GM18507 (cell line): ENCODE results near the gene TMEM184B.

Source experiments
- DNase-seq: peaks from one replicate; pipeline ENCODE4 v3.0.0; 2011; ENCODE audit warnings: low read depth; ENCODE audit not compliant: insufficient read length; ENCODE audit errors: extremely low spot score
- FAIRE-seq: peaks from 2 replicates; lab custom pipeline; 2011; peaks lifted over from hg19 to GRCh38; lab: Jason Lieb, UNC

The TMEM184B gene

DNA sequence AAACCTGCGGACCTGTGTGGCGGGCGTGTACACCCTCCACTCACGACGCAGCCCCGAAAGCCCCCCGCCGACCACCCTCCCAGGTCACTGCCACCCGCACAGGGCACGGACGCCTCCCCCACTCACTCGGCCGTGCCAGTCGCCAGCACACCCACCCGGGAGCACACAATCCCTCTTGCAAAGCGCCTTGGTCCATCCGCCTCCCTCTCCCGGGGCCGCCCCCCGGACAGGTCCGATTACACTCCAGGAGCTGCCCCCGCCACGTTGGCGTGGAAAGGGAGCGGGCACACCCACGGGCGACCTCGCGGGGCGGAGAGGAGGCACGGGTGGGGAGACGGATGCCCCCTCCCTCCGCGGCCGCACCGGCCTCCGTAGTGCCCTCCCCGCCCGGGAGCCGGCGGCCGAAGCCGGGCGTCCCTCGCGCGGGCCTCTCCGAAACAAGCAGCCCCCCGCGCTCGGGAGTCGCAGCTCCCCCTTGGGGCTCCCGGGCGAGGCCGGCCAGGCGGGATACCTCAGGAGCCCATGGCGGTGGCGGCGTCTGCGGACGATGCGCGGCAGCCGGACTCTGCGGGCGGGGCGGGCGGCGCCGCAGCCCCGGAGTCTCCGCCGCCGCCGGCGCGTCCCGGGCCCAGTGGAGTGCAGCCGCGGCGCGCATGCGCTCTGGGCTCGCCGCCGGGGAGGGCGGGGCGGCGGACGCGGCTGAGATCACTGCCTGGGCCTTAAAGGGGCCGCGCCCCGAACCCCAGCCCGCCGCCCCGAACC, at the start of gene TMEM184B:
Gene TMEM184B, minus strand, starts transcription at position 638 of the 762 bp plus-strand sequence. CDS start 25,049 bp downstream, outside the sequence.
- DNase-seq (peak; percentile 87), FAIRE-seq (peak; percentile 66)

DNA sequence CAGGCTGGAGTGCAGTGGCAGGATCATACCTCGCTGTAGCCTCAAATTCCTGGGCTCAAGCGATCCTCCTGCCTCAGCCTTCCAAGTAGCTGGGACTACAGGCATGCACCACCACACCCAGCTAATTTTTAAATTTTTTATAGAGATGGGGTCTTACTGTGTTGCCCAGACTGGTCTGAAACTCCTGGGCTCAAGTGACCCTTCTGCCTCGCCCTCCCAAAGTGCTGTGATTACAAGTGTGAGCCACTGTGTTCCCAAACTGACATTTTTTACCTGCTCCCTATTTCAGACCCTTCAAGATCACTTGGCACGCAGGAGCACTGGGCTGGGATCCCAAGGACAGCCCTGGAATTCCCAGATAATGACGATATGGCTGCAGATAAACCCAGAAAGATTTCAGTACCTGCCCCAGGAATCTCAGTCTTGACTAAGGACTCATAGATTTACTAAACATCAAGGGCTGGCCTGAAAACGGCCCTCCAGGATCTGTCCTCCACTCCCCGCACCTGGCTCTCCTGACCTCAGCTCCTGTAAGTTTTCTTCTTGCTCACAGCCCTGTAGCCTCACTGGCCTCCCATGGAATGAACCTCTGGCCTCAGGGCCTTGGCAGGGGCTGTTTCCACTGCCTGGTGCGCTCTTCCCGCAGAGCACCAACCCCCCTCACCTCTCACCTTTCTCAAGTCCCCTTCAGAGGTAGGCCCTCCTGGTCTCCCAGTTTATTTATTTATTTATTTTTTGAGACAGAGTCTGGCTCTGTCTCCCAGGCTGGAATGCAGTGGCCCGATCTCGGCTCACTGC, 48.0 kb upstream of the TMEM184B start:
- FAIRE-seq (no peak), DNase-seq (no peak)

DNA sequence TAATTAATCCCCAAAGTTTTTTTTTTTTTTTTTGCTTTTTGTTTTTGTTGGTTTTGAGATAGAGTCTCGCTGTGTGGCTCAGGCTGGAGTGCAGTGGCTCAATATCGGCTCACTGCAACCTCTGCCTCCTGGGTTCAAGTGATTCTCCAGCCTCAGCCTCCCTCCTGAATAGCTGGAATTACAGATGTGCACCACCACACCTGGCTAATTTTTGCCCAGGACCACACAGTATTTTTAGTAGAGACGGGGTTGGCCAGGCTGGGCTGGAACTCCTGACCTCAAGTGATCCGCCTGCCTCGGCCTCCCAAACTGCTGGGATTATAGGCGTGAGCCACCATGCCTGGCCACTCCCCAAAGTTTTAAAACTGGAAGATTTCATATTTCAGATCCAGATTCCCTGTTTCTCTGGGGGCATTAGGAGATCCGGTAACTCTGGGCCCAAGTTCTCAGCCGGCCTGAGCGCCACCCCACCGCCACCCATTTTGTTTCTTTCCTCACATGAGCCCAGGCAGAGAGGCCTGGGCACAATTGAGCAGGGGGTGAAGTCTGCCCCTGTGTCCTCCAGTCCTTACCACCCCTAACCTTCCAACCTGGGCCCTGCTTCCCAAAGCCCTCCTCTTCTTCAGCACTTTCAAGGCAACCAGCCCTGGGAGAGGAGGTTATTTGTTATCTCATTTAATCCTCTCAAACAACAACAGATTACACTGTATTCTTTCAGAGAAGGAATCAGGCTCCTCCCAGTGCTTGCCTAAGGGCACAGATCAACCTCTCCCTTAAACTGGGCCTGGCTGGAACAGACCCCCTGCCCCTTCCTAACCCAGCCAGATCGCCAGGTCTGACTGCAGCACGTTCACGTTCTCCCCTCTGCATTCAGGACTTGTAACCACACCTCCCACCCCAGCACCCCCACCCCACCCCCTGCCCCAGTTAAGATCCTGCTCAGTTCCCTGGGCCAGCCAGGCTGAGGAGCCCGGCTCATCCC, 46.3 kb upstream of the TMEM184B start:
- DNase-seq (no peak), FAIRE-seq (no peak)

DNA sequence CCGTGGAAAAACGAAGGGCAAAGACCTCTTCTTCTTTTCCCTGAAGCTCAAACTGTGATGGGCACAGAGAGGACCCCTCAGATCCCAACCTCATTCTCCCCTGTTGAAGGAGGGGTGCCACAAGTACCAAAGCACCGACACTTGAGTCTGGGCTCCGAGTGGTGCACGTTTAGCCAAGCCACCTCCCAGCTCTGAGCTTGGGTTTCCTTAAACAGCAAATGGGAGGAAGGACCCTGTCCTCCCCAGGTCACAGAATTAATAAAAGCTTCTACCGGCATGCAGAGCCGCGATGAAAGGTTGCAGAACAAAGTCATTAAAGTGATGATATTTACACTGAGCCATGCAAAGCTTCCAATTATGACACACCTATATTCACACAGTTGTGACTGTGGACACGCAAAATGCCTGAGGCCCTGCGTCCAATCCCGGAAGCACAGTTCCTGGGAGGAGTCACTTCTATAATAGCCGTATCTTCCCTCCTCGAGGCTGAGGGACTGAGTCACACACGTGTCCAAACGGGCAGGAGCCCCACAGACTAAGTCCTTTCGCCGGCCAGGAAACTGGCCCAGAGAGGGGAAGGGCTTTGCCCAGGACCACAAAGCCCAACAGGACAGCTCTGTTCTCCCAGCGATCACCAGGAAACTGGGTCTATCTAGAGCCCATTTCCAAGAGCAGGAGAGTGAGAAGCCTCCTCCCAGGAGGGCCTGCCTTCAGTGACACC, 45.3 kb upstream of the TMEM184B start:
- FAIRE-seq, result no peak
- DNase-seq, result no peak

DNA sequence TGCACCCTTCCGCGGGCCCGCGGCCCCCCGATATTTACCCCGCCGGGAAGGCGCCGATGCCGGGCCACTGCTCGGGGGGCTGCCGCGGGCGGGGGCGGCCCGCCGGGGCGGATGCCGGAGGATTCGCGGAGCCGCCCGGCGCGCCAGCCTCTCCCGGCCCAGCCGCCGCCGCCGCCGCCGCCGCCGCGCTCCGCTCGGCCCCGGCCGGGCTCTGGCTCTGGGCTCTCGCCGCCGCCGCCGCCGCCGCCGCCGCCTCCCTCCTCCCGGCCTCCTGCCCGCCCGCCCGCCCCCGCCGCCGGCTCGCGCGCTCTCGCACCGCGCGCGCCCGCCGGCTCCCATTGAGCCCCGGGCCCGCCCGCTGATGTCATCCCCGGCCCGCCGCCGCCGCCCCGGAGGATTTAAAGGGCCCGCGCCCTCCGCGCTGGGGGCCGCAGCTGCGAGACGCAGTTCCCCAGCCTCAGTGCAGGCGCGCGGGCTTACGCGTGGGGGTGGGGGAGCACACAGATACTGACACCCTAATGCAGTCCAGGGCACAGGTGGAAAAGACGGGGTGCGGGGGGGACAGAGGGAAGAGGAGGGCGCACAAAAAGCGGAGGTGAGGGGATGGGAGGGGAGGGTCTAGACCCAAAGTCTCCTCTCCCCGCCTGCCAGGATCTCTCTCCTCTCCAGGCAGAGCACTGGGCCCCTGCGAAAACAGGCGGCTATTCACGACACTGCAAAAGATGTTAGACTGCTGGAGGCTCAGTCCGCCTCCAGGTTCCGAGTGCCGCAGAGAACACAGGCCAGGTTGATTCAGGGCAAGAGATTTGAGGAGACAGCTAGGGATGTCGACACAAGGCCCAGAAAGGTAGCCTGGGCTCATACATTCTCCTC, 44.5 kb upstream of the TMEM184B start, which contains the start of gene CSNK1E:
Gene CSNK1E, minus strand, starts transcription at position 312 of the 873 bp plus-strand sequence. CDS start 3,276 bp downstream, outside the sequence.
- peak; percentile 65 for DNase-seq
- no peak for FAIRE-seq

DNA sequence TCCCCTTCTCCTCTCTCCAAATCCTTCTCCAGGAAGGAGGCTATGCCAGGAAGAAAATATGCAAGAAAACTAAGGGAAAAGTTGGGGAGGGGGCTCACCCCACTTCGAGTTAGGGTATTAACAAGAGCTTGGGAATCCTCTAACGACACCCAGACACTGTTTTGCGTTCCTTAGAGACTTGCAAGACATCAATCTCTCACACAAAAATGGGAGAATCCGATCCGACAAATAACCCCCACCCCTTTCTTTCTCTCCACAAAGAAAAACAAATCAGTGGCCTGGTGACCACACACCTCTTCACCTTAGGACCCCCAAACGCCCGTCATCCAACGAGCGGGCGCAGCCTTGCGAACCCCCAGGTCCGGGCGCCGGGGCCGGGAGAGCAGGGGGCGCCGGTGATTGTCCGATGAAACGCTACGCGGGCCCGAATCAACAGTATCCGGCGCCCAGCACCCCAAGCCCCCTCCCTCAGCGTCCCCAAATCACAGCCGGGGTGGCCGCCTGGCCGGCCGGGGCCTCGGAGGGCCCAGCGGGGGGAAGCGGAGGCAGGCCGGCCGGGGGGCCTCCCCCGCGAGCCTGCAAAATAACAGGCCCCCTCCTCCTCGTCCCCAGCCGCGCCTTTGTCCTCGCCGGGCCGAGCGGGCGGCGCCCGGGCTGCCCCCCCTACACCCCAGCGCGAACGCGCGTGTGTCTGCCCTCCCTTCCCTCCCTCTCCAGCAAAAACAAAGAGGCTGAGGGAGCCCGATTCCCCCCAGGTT, 43.7 kb upstream of the TMEM184B start:
- DNase-seq (peak; percentile 32), FAIRE-seq (no peak)

DNA sequence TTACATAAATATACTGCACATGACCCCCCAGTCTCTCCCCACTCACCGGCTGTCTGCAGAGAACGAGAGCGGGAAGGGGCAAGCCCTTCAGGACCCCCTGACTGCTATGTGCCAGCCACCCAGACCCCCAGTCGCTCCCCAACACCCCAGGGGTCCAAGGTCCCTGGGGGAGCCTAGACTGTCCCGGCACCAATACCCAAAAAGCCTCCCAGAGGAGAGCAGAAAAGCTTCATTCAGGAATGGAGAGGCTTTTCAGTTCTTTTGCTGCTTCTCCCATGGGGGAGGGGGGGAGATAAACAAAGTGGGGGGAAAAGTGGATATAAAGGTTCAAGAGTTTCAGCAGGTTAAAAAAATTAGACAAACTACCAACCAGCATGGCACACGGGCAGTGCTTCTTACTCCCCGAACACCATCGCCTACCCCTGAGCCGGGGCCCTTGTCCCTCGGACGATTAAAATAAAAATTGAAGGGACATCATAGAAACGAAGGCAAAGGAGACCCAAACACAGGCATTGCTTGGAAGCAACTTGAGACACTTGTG, 43.1 kb upstream of the TMEM184B start:
- FAIRE-seq, result peak; percentile 71
- DNase-seq, result no peak

DNA sequence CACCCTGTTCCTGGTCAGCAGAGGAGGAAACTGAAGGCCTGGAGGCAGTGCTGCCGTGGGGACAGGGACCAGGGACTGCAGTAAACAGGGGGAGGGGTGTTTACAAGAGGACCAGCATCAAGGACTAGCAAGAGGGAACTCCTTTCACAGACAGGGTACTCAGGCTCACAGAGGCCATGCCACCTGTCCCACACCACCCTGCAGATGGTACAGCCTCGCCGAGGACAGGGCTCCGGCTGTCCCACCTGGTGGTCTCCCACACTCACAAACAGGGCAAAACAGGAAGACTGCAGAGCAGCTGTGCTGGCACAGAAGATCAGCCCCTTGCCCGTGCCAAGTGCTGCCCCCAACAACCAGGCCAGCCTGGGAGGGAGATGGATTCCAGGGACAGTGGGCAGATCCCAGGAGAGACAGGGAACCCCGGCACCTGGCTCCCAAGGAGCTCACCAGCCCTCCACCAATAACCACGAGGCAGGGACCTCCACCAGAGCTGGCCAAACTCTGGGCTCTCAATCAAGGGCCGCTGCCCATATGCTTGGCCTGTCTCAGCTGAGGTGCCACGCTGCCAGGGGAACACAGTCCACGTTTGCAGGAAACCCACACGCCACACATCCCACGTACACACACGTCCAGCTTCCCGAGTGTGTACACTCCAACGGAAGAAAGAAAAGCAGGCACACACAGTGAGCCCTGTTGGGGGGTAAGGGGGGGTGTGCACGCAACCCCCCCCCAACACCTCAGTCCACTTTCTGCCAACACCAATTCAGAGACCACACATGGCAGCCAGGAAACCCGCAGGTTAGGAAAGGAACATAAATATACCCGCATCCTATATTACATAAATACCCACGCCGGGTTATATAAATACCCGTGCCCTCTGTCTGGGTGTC, 42.4 kb upstream of the TMEM184B start:
- no peak for DNase-seq
- FAIRE-seq, result no peak

DNA sequence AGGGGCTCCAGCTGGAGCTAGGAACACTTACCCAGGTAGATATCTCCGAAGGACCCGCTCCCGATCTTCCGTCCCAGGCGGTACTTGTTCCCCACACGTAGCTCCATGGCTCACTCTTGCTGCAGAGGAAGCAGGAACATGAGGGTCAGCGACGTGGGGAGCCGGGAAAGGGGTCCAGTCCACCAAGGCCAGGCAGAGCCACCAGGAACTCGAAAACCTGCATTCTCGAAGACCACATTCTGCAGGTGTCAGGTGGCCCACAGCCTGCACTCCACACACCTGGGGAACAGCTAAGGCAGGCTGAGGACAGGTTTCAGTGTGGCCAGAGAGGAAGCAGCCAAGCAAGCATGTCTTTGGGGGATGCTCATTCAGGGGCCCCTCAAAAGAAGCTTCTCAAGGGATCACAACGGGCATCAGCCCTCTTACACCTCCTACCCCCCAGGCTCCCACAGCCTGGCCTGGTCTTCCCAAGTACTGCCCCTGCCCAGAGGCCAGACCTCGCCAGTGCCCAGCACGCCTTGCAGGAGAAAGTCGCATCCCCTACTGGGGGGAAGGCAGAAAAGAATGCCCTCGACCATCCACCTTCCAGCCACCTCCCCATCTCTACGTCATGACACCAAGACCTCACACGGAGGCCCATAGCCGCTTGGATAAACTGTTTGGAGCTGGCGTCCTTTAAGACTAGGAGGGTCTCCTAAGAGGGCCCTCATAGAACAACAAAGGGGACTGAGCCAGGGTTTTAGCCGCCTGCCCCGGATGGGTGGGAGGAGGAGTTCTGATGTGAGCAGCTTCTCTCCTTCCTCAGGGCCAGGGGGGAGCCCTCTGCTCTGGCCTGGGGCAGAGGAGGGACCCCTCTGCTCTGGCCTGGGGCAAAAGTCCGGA, 41.5 kb upstream of the TMEM184B start:
- peak; percentile 36 for FAIRE-seq

DNA sequence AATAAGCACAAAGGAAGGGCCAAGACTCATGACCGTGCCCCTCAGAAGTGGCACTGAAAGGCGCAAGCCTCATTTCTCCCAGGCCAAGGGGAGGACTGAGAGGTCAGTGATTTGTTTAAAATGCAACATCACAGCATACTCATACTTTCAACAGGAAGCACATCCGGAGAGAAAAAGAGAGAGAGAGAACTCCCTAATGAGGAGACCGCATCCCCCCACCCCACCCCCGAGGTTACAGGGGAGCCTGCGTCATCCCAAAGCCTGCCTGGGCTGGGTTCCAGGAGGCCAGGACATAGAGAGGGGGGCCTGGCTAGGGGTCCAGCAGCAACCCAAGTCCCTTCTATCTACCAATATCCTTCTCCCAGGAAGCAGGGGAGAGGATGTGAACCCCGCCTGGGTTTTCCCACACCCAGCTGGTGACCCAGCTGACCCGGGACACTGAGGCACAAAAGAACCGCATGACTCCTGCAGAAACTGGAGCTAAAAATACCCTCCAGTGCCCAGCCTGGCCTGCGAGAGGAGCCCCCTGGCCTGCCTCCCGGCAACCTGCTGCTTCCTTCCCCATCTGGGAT, 40.7 kb upstream of the TMEM184B start:
- no peak for DNase-seq
- FAIRE-seq, result peak; percentile 44

More for the DNA sequence above, 41.5 kb upstream of the TMEM184B start:
- DNase-seq, result no peak

DNA sequence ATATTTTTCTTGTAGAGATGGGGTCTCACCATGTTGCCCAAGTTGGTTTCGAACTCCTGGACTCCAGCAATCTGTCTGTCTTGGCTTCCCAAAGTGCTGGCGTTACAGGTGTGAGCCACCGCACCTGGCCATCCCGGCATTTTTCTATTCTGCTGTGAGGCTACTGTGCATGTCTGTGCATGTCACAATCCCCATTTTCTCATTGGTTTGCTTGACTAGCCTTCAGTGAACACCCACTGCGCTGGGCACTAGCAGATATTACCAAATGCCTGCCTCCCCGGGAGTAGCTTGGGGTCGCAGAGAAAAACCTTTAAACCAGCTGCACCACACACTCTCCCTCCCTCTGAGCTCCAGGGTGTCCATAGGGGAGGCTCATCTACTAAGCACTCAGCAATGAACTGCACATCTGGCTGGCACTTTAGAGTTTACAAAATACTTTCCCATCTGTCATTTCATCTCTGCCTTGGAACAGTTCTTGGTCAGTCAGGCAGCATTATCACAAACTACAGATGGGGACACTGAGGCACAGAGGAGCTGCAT, 39.5 kb upstream of the TMEM184B start:
- FAIRE-seq (no peak), DNase-seq (no peak)

DNA sequence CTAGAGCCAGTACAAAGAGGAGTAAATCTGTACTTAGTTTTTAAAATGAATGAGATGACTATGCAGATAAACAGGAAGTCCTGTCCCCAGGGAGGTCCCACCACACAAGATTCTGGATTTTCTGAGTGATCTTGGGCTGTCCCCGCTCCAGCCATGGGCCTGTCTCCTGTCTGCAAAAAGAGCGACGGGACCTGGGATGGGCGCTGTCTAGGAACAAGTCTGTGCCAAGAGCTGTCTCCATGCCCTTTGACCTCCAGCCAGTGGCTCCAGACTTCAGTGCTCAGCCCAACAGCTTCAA, 38.5 kb upstream of the TMEM184B start:
- DNase-seq, result no peak

DNA sequence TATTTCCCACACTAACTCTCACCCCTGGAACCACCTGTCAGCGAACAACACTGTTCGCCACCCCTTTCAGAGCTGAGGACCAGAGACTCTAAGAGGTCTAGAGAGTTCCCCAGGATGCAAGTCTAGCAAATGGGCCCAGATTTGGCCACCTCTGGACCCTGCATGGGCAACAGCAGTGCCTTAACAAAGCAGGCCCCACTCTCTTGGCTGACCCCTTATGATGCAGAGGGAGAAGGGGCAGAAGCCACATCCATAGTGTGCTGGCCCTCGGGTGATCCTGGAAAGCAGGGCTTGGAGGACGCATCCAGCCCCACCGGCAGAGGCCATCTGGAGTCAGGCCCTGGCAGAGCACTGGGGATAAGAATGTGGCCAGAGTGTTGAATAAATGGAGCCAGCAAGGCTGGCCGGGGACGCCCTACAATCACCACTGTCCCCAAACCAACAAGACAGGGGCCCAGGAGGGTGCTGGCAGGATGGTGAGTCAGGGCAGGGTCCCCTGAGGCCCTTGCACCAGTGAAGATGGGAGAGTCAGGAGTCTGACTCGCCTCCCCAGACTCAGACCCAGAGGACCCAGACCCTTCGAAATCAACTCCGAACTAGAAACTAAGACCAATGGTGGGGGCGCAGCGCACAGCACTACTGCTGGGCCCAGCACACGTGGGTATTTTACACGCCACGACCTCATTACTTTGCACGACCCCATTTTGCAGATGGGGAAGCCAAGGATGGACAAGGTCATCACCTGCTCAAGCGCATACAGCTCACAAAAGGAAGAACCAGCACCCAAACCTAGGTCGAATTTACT, 37.9 kb upstream of the TMEM184B start:
- DNase-seq (no peak), FAIRE-seq (no peak)

More for the DNA sequence above, 38.5 kb upstream of the TMEM184B start:
- peak; percentile 78 for FAIRE-seq
